K562 (cell line): Measurements from ENCODE around the gene VWA7. TPM values are rescaled to one million over a fixed set of nuclear protein-coding genes. Genes with fewer than 3 reads are reported as not detected.

ENCODE experiments used
- ARID3A ChIP-seq: IDR thresholded peaks from 2 replicates; pipeline ENCODE4 v1.6.1; 2012; ENCODE audit warnings: low read depth, low read length, improper control_type of control experiment, borderline replicate concordance
- ATF4 ChIP-seq: fragments of 450-650 bp; formaldehyde crosslinking; IDR thresholded peaks from 2 replicates; pipeline ENCODE4 v1.4.0; 2022; ENCODE audit warnings: mild to moderate bottlenecking, moderate library complexity
- CHAMP1 ChIP-seq: fragments of 450-650 bp; IDR thresholded peaks from 2 replicates; pipeline ENCODE4 v1.6.1; 2016; ENCODE audit warnings: mild to moderate bottlenecking
- E2F5 ChIP-seq: sonication (generic); formaldehyde crosslinking; IDR thresholded peaks from 2 replicates; pipeline ENCODE4 v1.8.0; 2022; ENCODE audit warnings: mild to moderate bottlenecking, missing genetic modification reagents
- ELF4 ChIP-seq: fragments of 450-650 bp; formaldehyde crosslinking; IDR thresholded peaks from 2 replicates; pipeline ENCODE4 v1.4.0; 2022; ENCODE audit warnings: missing genetic modification characterization
- HDAC1 ChIP-seq, 2 experiments: fragments of 450-650 bp; IDR thresholded peaks; 2 replicates each; pipeline ENCODE4 v1.6.1; 2016 to 2017; ENCODE audit warnings: inconsistent platforms in 1 of 2, mild to moderate bottlenecking in 1 of 2, moderate library complexity in 1 of 2
- NELFE ChIP-seq: IDR thresholded peaks from 2 replicates; pipeline ENCODE4 v1.6.1; 2011; ENCODE audit warnings: mild to moderate bottlenecking; ENCODE audit not compliant: insufficient read depth, insufficient read length
- PTBP1 ChIP-seq: fragments of 200-400 bp; formaldehyde crosslinking; IDR thresholded peaks from 2 replicates; pipeline ENCODE4 v1.6.1; 2017; ENCODE audit warnings: low read depth, low read length
- ZFP91 ChIP-seq: sonication (generic); formaldehyde crosslinking; IDR thresholded peaks from 2 replicates; pipeline ENCODE4 v1.8.0; 2022; ENCODE audit warnings: mild to moderate bottlenecking, missing genetic modification reagents
- ZNF184 ChIP-seq: sonication (generic); formaldehyde crosslinking; IDR thresholded peaks from 2 replicates; pipeline ENCODE4 v1.5.0; 2020; ENCODE audit warnings: missing genetic modification reagents
- ZNF24 ChIP-seq: fragments of 450-650 bp; IDR thresholded peaks from 2 replicates; pipeline ENCODE4 v1.6.1; 2016
- ZNF445 ChIP-seq: fragments of 250-450 bp; sonication (Bioruptor Pico); IDR thresholded peaks from 2 replicates; pipeline ENCODE4 v1.4.0; 2020; ENCODE audit warnings: low read depth, mild to moderate bottlenecking, moderate library complexity
- ZNF609 ChIP-seq: sonication (generic); formaldehyde crosslinking; IDR thresholded peaks from 2 replicates; pipeline ENCODE4 v1.8.1; 2023; ENCODE audit warnings: missing genetic modification reagents, mild to moderate bottlenecking, borderline replicate concordance
- polyA plus RNA-seq, 8 experiments: library from polyadenylated mRNA; depleted of rRNA in 4 of 8; stranded (reverse) in 5 of 8; unstranded in 3 of 8; fragments of >200 nt; fragmentation: Nextera tagmentation in 2 of 8; fragmentation: Illumina TruSeq in 1 of 8; extraction: Ambion mirVana in 2 of 8; extraction: Trizol in 1 of 8; gene quantifications; 2 replicates each; pipeline versions ENCODE4 v1.2.1 to v1.2.3, GENCODE V29; 2011 to 2014; ENCODE audit warnings: inconsistent platforms in 1 of 8, missing spikeins in 1 of 8
- total RNA-seq, 7 experiments: library from RNA; depleted of rRNA in 6 of 7; stranded (reverse); fragments of >200 nt in 6 of 7; fragmentation: Illumina TruSeq in 2 of 7; extraction: Trizol in 2 of 7; gene quantifications; 2 replicates each; pipeline versions ENCODE4 v1.2.1 to v1.2.3, GENCODE V29; 2011 to 2021; ENCODE audit warnings: low replicate concordance in 1 of 7

VWA7 gene
- total and polyA plus RNA-seq, 9 of the 15 experiments (the other 6 are each of a cell fraction or from before 2014, with no cell fraction given) = 0.18 to 2.9 (median 0.95) TPM

GRCh38 chr6:31727717-31728671 lies 49.1 kb downstream of the VWA7 start (continued):
- TF ChIP-seq ZFP91 = peak; percentile 78; the same call in 1 of the 2 replicates
- no peak for TF ChIP-seq ZNF445 (CRISPR knock-in tag)
- TF ChIP-seq ZNF184 (CRISPR knock-in tag) = no peak
- TF ChIP-seq PTBP1 = 0 out of 2 replicates have a peak, but pooled peaks have one; percentile 5
- TF ChIP-seq ARID3A = no peak
- TF ChIP-seq E2F5 (CRISPR knock-in tag) = peak; percentile 15; the same call in 1 of the 2 replicates
- no peak for TF ChIP-seq ZNF24
- TF ChIP-seq HDAC1 (IDR thresholded peaks at IDR 0.05) = peak in 1 of 2 experiments; percentile 6; a peak in 1 of 4 replicates
- no peak for TF ChIP-seq CHAMP1
- TF ChIP-seq ELF4 (CRISPR knock-in tag) = peak; percentile 74; the same call in 1 of the 2 replicates
- TF ChIP-seq ZNF609 (CRISPR knock-in tag) = peak; percentile 66; the same call in 1 of the 2 replicates
- TF ChIP-seq NELFE = no peak
- no peak for TF ChIP-seq ATF4 (CRISPR knock-in tag)
